ENCODE data around the gene ZDHHC14.

The ZDHHC14 gene

DNA sequence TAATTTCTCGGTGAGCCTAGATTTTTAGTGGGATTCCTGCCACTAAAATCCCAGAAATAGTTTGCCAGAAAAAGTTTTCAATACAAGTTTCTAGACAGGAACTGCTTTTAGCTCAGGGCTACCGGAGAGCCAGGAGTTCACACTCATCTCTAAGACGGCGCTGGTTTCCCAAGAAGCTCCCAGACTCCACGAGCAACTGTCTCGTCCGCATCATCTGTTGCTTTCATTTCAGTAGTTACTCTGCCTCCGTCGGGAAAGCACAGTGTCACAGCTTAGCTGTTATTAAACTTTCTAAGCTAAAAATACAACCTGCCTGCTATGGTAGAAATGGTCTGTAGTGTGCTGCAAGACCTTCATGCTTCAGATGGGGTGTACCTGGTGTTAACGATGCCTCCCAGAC, 244.8 kb downstream of the ZDHHC14 start:
- Histone ChIP-seq H3K27me3 (ENCODE audit: insufficient read depth, poor library complexity, severe bottlenecking) (no peaks in the 10 kb centered on the region), H3K4me1 (ENCODE audit: insufficient read depth, poor library complexity, severe bottlenecking) (no peaks in the 10 kb centered on the region), H3K9me3 (ENCODE audit: severe bottlenecking) (no peaks in the 10 kb centered on the region), H3K36me3 (ENCODE audit: low read depth) (no peaks in the 10 kb centered on the region), H3K27ac (ENCODE audit: poor library complexity, severe bottlenecking) (no peak overlapping the region), H3K4me3 (ENCODE audit: severe bottlenecking) (no peak overlapping the region)
- TF ChIP-seq, protein P1, sequence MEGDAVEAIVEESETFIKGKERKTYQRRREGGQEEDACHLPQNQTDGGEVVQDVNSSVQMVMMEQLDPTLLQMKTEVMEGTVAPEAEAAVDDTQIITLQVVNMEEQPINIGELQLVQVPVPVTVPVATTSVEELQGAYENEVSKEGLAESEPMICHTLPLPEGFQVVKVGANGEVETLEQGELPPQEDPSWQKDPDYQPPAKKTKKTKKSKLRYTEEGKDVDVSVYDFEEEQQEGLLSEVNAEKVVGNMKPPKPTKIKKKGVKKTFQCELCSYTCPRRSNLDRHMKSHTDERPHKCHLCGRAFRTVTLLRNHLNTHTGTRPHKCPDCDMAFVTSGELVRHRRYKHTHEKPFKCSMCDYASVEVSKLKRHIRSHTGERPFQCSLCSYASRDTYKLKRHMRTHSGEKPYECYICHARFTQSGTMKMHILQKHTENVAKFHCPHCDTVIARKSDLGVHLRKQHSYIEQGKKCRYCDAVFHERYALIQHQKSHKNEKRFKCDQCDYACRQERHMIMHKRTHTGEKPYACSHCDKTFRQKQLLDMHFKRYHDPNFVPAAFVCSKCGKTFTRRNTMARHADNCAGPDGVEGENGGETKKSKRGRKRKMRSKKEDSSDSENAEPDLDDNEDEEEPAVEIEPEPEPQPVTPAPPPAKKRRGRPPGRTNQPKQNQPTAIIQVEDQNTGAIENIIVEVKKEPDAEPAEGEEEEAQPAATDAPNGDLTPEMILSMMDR (IDR thresholded peaks at IDR 0.05; ENCODE audit: poor library complexity, severe bottlenecking): no peak
- no peak for DNase-seq (ENCODE audit: low spot score)
- no peak for ATAC-seq (ENCODE audit: low read depth)

DNA sequence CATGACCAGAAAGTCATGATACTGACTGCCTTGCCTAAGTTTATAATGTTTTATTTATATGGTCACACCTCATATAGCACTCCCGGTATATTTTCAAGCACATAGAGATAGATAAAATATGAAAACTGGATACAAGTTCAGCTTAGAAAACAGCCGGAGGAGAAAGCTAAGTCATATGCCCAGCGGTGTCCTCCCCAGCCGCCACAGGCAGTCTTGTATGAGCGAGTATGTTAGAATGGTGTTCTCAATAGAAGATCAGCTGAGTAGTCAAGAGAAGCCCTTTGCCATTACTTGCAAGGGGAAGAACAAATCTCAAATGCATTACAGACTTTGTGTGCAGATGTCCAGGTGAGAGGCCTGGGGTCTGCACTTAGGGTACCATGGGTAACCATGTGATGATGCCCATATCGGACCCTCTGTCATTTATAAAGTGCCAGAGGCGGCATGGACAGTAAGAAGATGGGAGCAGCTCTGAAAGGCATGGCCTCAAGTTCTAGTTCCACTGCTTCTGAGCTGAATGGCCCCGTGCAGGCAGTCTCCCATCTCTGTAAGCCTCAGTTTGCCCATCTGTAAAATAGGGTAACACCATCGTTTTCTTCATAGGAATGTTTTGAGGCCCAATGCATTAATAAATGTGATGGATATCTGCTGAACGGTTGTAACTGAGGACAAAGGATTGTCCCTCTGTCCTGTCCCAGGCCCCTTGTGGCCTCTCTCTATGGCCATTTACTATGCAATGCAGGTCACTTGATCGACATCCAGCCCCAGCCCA, 246.4 kb downstream of the ZDHHC14 start:
- Histone ChIP-seq H3K9me3 (ENCODE audit: severe bottlenecking) (no peaks in the 10 kb centered on the region), H3K27ac (ENCODE audit: poor library complexity, severe bottlenecking) (no peak overlapping the region), H3K4me1 (ENCODE audit: insufficient read depth, poor library complexity, severe bottlenecking) (no peaks in the 10 kb centered on the region), H3K27me3 (ENCODE audit: insufficient read depth, poor library complexity, severe bottlenecking) (no peaks in the 10 kb centered on the region), H3K36me3 (ENCODE audit: low read depth) (no peaks in the 10 kb centered on the region), H3K4me3 (ENCODE audit: severe bottlenecking) (no peak overlapping the region)
- DNase-seq (ENCODE audit: low spot score) (no peak), ATAC-seq (ENCODE audit: low read depth) (no peak)
- TF ChIP-seq, protein P1 (IDR thresholded peaks at IDR 0.05; ENCODE audit: poor library complexity, severe bottlenecking): no peak

DNA sequence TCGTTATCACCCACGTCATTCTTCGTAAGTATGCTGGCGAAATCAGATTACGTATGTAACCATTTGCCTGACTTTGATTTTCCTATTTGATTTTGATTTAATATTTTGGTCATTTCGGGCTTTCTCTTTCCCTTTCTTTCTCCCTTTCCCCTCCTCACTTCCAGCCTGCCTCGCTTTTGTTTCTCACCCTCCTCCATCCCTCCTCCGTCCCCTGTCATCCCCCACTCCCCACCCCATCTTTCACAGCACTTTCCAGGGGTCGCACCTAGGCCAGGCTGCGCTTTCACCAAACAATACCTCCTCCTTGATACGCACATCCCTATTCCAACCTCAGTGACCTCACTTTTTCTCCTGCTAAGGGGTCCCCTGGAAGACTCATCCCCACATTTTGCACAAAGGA, 247.5 kb downstream of the ZDHHC14 start:
- no peaks in the 10 kb centered on the region for H3K9me3 ChIP-seq (ENCODE audit: severe bottlenecking)
- no peaks in the 10 kb centered on the region for H3K4me1 ChIP-seq (ENCODE audit: insufficient read depth, poor library complexity, severe bottlenecking)
- no peak for ATAC-seq (ENCODE audit: low read depth)
- H3K27ac ChIP-seq (ENCODE audit: poor library complexity, severe bottlenecking): no peak overlapping the region
- DNase-seq (ENCODE audit: low spot score): no peak
- H3K4me3 ChIP-seq (ENCODE audit: severe bottlenecking): no peak overlapping the region
- TF ChIP-seq, protein P1 (IDR thresholded peaks at IDR 0.05; ENCODE audit: poor library complexity, severe bottlenecking): no peak
- H3K27me3 ChIP-seq (ENCODE audit: insufficient read depth, poor library complexity, severe bottlenecking): no peaks in the 10 kb centered on the region
- H3K36me3 ChIP-seq (ENCODE audit: low read depth): no peaks in the 10 kb centered on the region

DNA sequence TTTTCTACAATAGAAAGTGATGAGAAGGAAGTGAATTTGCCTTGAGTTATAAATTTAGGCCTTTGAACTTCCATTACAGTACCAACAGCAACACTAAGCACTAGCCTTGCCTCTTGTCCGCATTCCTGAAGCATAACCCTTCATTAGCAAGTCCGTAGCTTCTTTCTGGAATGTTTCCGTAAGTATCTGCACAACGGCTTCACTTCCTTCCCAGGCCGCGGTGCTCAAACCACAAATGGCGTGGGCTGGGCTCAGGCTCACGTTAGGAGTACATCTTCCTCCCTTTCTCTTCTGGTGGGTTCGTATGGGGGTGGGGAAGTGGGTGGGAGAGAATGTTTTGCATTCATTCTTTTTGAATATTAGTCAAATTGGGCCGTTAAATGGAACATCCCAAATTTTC, 248.2 kb downstream of the ZDHHC14 start:
- Histone ChIP-seq H3K27ac (ENCODE audit: poor library complexity, severe bottlenecking) (no peak overlapping the region), H3K4me3 (ENCODE audit: severe bottlenecking) (no peak overlapping the region), H3K4me1 (ENCODE audit: insufficient read depth, poor library complexity, severe bottlenecking) (no peaks in the 10 kb centered on the region), H3K36me3 (ENCODE audit: low read depth) (no peaks in the 10 kb centered on the region), H3K27me3 (ENCODE audit: insufficient read depth, poor library complexity, severe bottlenecking) (no peaks in the 10 kb centered on the region), H3K9me3 (ENCODE audit: severe bottlenecking) (no peaks in the 10 kb centered on the region)
- DNase-seq (ENCODE audit: low spot score): no peak
- TF ChIP-seq, protein P1 (IDR thresholded peaks at IDR 0.05; ENCODE audit: poor library complexity, severe bottlenecking): no peak
- ATAC-seq (ENCODE audit: low read depth): no peak

DNA sequence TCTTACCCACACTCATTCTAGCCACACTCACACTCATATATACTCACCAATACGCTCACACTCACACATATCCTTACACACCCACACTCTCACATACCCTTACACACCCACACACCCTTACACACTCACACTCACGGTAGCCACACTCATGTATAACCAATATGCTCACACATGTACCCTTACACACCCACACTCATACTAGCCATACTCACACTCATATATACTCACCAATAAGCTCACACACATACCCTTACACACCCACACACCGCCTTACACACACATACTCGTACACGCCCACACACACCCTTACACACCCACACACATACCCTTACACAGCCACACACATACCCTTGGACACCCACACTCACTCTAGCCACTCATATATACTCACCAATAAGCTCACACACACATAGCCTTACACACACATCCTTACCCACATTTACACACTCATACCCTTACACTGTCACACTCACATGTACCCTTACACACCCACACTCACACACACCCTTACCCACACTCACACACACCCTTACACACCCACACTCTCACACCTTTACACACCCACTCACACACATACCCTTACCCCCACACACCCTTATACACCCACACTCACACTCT, 249.6 kb downstream of the ZDHHC14 start:
- ATAC-seq (ENCODE audit: low read depth) (no peak), DNase-seq (ENCODE audit: low spot score) (no peak)
- Histone ChIP-seq H3K4me3 (ENCODE audit: severe bottlenecking) (no peak overlapping the region), H3K9me3 (ENCODE audit: severe bottlenecking) (no peaks in the 10 kb centered on the region), H3K4me1 (ENCODE audit: insufficient read depth, poor library complexity, severe bottlenecking) (no peaks in the 10 kb centered on the region), H3K36me3 (ENCODE audit: low read depth) (no peaks in the 10 kb centered on the region), H3K27me3 (ENCODE audit: insufficient read depth, poor library complexity, severe bottlenecking) (no peaks in the 10 kb centered on the region), H3K27ac (ENCODE audit: poor library complexity, severe bottlenecking) (no peak overlapping the region)
- TF ChIP-seq, protein P1 (IDR thresholded peaks at IDR 0.05; ENCODE audit: poor library complexity, severe bottlenecking): no peak
